Measurements from ENCODE around the gene SEPHS2.

GRCh38 chr16:30428055-30428454, 17.6 kb downstream of the SEPHS2 start:
- TF ChIP-seq, protein P1, sequence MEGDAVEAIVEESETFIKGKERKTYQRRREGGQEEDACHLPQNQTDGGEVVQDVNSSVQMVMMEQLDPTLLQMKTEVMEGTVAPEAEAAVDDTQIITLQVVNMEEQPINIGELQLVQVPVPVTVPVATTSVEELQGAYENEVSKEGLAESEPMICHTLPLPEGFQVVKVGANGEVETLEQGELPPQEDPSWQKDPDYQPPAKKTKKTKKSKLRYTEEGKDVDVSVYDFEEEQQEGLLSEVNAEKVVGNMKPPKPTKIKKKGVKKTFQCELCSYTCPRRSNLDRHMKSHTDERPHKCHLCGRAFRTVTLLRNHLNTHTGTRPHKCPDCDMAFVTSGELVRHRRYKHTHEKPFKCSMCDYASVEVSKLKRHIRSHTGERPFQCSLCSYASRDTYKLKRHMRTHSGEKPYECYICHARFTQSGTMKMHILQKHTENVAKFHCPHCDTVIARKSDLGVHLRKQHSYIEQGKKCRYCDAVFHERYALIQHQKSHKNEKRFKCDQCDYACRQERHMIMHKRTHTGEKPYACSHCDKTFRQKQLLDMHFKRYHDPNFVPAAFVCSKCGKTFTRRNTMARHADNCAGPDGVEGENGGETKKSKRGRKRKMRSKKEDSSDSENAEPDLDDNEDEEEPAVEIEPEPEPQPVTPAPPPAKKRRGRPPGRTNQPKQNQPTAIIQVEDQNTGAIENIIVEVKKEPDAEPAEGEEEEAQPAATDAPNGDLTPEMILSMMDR (IDR thresholded peaks at IDR 0.05; ENCODE audit: insufficient read depth, low read depth, low read length) = no peak
- TF ChIP-seq EZH2 (IDR thresholded peaks at IDR 0.05; ENCODE audit: insufficient read depth, low read length) = no peak

Measured in astrocyte (in vitro differentiated cells and primary cell).